Stimulated activated CD4-positive, alpha-beta T cell treated with anti-CD3 and anti-CD28 coated beads, Interleukin-12 subunit alpha, Interleukin-12 subunit beta, amount 100 ng/mL, for 4 hours (primary cell): ENCODE data around the gene BMP6.

Experiments used
- DNase-seq: peaks from one replicate; pipeline ENCODE4 v3.0.0-alpha.2; 2020

BMP6 gene

GRCh38 chr6:7833751-7834070 lies 107.8 kb downstream of the BMP6 start:
- no peak for DNase-seq

DNA sequence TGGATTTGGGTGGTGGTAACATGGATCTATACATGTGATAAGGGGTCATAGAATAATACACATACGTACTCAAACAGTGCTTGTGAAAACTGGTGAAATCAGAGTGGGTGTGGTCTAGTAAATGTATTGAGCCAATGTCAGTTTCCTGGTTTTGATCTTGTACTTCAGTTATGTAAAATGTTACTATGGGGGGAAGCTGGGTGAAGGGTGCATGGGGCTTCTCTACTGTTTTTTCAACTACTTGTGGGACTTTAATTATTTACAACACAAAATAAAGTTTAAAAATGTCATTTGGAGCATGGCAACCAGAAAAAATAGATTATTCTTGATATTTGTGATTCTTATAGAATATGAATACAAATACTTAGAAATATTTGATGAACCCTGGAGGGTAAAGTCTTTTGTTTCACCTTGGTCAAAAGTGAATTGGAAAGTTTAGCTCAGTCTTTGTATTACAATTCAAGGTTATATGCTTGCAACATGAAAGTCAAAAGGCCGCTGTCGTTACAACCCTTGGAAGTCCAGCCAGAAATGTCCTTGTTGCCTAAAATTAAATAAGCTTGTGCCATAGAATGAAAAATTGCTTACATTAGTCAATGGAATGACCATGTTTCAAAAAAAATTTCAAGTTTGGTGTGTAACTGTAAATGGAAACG lies 110.6 kb downstream of the BMP6 start:
- DNase-seq: no peak

DNA sequence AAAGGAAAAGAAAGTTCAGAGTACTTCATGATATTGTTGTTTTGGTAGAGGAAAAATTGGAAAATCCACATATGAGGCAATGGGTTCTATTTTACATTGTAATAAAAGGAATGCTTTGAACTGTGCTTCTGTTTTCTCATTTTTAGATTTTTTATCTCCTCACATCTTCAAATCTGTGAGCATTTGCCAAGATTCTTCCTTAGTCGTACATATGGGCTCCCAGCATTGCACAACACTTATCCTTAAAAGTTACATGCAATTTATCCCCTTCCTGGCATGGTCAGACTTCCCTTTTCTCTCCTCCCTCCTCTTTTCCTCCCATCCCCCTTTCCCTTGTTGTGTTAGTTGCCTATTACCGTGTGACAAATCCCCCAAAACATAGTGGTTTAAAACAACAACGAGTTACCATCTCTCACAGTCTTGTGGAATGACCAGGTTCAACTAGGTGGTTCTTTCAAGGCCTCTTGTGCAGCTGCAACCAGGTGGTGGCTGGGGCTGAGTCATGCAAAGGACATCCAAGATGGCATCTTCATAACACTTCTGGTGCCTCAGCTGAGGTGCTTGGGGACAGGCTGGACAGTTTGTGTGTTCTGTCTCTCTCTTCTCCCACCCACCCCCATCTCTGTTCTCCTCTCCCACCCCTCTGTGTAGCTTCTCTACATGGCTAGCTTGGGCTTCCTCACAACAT lies 116.0 kb downstream of the BMP6 start:
- DNase-seq: no peak

DNA sequence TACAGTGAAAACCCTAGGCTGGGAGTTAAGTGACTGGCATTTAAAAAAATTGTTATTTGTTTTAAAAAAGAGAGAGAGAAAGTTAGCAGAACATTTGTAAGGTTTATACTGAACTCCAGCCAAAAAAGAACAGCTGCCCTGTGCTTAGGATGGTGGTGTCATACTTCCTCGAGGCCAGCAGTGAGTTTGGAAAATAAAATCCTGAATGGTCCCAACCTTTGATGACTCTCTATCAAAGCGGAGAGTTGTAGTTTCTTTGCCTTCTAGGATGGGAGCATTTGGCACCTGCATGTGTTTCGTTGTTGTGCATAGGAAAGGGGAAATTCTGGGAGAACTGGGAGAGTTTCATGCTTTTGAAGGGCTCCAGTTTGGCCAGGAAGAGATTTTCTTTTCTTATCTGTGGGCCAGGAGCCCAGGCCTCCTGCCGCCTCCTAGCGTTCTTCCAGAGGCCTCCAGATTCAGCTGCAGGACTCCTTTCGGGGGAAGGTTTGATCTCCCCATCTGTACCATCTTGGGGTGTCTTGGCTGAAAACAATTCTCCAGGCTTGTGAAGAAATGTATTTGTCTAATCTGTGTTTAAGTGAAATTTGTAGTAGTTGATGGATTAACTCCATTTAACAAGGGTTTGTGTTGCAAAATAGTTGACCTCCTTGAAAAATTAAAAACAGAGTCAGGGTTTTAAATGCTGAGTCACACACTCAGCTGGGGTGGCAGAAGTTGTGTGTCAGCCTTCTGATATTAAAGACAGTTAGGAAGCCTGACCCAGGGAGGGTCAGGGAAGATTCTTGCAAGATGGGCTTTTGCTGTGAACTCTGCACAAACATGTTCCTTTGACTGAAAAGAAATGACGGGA lies 121.3 kb downstream of the BMP6 start:
- DNase-seq: no peak

- DNase-seq: no peak
These were observed 122.3 kb downstream of the BMP6 start for GRCh38 chr6:7848229-7848628.

DNA sequence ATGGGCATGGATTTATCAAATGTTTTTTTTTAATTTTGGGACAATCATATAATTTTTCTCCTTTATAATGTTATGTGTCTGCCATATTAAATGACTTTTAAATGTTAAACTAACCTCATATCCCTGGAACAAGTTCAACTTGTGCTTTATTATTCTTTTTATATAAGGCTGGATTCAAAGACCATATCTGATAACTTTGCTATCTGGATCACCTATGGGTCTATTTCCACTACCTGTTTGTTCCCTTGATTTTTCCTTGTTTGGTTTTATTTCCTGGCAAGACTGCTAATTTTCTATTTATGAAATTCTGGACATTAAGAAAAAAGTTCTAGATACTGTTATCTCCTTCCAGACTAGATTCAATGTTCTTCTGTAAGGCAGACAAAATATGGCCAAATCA lies 125.9 kb downstream of the BMP6 start:
- no peak for DNase-seq

GRCh38 chr6:7859591-7859990 lies 133.7 kb downstream of the BMP6 start:
- no peak for DNase-seq

GRCh38 chr6:7865781-7866180 lies 139.9 kb downstream of the BMP6 start:
- no peak for DNase-seq

DNA sequence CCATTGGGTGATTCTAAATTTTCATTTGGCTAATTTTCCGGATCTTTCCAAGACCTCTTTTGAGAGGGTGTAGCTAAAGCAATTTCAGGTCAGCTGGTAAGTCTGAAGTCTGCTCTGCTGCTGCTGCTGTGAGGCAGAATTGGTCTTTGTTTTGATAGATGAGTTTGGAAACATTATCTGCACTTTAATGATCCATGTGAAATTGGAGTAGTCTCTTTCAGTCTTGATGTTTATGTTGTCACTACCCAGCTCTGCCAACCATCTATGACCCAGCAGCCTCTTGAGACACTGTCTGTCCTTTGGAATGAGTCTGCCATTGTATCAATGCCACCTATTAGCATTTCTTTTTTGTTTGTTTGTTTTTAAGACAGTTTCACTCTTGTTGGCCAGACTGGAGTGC lies 140.6 kb downstream of the BMP6 start:
- no peak for DNase-seq

DNA sequence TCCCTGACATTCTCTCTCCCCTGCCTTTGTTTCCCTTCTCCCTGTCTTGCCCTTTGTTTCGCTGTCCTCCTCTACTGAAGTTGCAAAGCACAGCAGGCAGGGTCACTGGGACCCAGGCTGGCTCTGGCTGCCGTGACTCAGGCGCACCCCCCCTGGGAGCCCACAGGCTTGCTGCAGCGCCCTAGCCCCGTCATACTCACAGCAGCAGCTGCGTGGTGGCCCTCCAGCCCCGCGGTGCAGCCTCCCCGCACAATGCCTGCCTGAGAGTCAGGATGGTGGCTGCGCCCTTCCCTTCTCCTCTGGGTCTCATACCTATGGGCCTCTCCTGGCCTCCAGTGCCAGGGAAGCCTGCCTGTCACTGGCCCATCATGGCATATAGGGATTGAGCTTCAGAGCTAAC lies 143.0 kb downstream of the BMP6 start:
- no peak for DNase-seq

DNA sequence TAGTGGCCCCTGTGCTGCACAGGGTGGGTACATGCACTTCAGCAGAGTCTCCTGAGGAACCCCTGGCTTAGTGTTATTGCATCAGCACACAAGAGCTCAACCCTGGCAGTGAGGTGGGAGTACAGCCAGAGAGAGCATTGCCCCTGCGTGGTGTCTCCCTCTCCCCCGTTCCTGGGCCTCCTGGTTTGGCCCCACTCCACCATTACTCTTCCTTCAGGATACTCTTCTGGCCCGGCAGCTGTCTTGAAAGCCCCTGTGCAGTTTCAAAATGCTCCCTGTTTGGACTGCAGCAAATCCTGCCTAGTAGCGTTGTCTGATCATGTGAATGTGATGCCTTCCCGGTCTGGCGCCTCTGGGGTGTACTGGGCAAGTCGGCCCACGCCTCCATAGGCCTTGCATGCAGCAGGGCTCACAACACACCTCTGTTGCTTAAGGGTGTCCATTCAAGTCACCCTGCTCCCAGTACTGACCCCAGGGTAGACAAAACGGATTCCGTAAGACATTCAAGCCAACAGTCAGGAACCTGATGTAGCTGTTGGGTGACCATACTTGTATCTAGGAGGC lies 152.6 kb downstream of the BMP6 start:
- DNase-seq: no peak

GRCh38 chr6:7879043-7879442 lies 153.1 kb downstream of the BMP6 start:
- DNase-seq: no peak

DNA sequence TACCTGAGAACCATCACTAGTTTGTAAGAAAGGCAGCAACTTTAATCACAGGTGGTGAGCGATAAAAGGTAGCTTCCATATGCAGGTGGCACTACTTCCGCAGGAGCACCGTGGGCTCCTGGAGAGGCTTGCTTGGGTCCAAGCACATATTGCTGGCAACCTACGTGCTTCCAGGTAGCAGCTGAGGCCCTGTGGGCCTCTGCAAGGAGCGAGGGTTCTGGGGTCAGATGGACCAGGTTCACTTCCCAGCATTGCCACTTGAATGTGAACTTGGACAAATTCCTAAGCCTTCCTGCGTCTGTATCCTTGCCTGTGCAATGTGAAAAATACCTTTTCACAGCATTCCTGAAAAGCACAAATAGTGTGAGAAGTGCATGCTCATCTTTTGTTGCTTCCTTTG lies 153.7 kb downstream of the BMP6 start:
- DNase-seq: no peak

GRCh38 chr6:7879980-7880717 lies 154.2 kb downstream of the BMP6 start:
- no peak for DNase-seq

DNA sequence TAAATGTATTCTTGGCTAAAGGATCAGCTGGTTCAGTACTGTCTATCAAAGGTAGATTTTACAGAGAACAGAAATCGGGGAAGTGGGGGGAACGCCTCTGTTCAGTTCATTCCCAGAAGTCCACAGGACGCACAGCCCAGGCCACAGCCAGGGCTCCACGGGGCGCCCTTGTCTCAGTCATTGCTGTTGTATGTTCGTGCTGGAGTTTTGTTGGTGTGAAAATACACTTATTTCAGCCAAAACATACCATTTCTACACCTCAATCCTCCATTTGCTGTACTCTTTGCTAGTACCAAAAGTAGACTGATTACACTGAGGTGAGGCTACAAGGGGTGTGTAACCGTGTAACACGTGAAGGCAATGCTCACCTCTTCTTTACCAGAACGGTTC lies 154.8 kb downstream of the BMP6 start:
- no peak for DNase-seq

GRCh38 chr6:7881765-7882500 lies 156.0 kb downstream of the BMP6 start:
- no peak for DNase-seq

GRCh38 chr6:7882505-7883257 lies 156.8 kb downstream of the BMP6 start:
- no peak for DNase-seq

DNA sequence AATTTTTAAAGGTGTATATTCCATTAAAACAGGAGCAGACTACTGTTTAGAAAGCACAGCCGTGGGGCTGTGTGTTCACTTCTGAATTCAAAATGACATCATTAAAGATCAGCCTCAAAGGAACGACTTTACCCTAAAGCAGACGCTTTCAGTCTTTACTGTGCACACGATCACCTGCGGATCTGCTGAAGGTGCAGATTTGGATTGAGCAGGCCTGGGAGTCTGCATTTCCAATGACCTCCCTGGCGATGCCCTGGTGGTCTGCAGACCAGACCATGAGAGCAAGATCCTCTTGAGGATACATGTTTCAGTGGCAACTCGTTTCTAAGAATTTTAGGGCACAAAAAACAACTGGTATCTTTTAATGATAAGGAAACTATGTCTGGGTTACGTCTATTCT lies 157.5 kb downstream of the BMP6 start:
- DNase-seq: no peak

- DNase-seq: no peak
These were observed 160.2 kb downstream of the BMP6 start for GRCh38 chr6:7886132-7886531.

DNA sequence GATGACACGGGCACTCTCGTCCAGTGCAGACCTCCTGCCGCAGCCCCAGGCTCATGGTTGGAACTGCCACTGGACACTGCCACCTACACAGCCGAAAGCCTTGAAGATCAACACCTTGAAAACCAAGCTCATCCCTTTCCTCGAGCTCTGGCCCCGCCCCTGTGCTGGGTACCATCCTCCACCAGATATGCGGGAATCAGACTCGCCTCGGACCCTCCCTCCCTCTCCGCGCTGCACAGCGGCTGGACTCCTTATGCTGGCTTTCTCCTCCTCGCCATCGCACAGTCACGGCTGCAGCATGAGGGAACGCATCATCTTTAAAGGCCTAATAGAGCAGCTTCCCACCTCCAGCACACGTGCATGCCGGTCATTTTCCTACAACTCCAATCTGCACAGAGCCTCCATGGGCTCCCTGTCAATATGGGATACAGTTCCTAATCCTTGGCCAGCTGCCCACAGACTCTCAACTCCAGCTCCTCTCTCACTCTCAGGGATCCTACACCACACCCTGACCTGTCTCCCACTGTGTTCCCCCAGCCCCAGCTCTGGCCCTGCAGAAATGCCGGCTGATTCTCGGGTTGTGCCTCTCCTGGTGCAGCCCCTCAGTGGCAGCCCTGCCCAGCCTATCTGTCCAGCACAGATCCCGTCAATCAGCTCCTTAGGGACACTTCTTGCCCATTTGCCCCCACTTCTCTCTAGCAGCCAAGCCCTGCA lies 161.5 kb downstream of the BMP6 start:
- DNase-seq: no peak
